ENCODE data around the gene SP140L.

GRCh38 chr2:230410861-230411569, 84.0 kb downstream of the SP140L start:
- TF ChIP-seq CTCF (IDR thresholded peaks at IDR 0.05; ENCODE audit: low read depth, low read length, poor library complexity, severe bottlenecking) = no peak
- TF ChIP-seq EZH2phosphoT487 (IDR thresholded peaks at IDR 0.05; ENCODE audit: borderline replicate concordance, low read length) = no peak
